SIG-M5 treated with dmso at 0.1 percent for 504 hours (cell line): ENCODE measurements around the gene ELAVL2.

ENCODE experiments used
- DNase-seq: peaks from one replicate; lab custom pipeline; 2025; ENCODE audit not compliant: unreplicated experiment; lab: John Stamatoyannopoulos, UW

The ELAVL2 gene

DNA sequence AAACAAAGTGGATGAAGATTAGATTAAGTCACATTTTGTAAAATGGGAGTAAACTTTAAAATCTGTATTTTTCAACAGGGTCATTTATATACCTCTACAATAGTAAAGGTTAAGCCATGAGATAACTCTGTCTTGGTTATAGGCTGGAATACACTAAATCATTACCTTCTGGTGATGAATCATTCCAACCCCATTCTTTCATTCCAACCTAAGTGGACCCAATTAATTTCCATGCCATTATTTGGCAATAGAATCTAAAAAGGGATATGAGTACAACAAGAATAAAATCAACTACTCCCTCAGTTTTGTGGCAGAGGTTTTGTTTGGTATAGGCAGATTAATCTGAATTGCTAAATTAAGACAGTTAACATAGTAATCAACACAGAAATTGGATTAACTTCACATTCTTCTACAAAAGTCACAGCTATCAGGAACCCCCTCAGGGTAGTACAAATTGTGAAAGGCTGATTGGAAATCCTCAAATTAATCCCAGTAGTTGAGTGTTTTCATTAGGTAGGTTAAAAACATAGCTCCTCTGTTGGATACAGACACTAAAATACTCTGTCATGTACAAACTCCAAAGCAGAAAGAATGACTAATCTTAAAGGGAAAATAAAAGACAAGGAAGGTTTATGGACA, 54.2 kb downstream of the ELAVL2 start:
- no peak for DNase-seq

DNA sequence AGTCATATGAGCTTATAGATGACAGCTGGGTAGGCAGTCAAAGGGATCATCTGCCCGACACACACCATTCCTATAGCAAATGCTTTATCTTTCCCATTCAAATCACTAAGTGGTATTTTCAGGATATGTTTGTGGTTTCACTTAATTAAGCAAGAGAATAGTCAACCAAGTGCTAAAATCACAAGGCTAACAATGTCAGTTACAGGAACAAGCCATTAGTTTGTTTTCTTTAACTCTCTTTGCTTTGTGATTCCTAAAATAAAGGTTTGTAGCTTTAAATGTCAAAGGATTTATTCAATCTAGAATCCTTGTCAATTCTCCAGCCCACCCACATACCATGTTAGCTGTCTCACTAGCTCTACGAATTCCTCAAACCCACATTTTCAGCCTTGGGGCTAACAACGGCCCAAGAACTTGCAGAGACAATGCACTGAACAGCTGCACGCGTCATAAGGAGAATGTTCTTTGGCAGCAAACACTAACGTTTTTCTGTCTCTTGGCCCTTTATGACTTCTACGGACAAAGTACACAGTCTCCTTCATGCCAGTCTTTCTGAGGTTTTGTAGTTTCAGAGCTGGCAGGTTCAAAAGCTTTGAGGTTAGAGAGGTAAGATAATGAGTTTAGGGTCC, 56.6 kb downstream of the ELAVL2 start:
- DNase-seq = no peak

DNA sequence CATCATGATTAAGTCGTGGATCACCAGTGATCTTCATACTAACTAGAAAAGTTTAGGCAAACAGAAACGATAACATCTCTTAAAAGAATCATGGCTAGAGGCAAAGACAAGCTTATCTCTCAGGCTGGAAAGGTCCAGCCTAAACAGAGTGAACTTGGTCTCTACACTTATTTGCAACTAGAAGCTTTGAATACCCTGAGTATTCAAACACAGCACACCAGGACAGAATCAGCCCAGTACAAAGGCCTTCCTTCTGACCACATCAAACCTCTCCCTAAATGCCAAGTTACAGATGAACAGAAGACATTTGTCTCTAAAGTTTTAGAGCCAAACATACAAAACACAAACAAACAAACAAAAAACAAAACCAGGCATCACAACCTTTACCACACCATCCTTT, 57.2 kb downstream of the ELAVL2 start:
- DNase-seq = no peak

DNA sequence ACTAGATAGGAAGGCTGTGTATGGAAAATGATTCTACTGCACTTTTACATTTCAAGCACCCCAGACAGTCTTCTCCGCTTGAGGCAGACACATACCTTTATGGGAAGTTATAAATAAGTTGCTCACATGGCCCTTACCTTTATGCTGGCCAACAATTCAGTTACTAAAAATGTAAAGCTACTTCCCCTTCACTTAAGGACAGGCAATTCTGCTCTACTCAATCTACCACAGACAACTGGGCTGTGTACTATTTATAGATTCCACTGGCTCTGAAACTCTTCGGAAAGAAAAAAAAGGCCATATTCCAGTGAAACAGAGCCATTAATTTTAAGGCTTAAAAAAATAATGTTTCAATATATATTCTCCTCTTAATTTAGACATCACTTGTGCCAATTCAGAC, 59.4 kb downstream of the ELAVL2 start:
- no peak for DNase-seq

DNA sequence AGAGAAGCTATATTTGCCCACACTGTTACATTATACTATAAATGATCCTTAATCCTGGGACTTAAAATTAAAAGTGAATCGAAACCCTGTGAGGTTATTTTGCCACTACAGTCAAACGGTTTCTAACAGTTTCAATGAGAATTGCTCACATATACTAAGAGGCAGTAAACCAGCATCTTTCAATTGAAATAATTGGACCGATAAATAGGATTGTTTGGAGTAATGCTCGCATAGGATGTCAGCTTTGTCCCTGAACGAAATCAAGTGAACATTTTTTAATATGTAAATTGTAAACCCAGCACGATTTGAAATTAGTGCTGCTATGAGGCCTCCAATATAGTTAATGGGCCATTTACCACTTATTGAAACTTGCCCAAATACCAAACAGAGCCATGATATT, 60.5 kb downstream of the ELAVL2 start:
- no peak for DNase-seq

DNA sequence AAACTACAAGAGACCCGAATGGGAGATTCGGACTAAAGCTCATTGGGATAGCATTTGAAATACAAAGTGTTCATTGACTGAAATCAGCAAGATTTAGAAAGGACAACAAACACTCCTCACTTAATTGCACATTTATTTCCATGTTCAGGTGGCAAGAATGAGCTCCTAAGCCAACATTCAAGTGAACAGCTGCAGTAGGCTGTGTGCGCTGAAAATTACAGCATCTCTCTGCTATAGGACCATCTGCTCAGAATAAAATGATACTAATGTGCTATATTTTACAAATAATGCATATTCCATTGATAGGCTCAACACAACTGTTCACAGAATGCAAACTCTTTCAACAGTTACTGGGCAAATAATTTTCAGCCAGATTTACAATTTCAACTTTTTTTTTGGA, 61.8 kb downstream of the ELAVL2 start:
- no peak for DNase-seq

DNA sequence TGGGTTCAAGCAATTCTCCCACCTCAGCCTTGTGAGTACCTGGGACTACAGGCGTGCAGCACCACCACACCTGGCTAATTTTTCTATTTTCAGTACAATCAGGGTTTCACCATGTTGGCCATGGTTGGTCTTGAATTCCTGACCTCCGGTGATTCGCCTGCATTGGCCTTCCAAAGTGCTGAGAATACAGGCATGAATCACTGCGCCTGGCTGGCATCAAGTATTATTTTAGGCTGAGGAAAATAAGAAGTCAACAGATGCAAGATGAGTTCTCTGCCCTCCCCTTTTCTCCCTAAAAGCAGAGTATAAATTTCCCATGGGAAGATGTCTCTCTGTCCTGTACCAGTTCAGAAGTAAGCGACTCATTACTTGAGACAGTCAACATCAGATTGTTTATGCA, 71.5 kb downstream of the ELAVL2 start:
- no peak for DNase-seq

DNA sequence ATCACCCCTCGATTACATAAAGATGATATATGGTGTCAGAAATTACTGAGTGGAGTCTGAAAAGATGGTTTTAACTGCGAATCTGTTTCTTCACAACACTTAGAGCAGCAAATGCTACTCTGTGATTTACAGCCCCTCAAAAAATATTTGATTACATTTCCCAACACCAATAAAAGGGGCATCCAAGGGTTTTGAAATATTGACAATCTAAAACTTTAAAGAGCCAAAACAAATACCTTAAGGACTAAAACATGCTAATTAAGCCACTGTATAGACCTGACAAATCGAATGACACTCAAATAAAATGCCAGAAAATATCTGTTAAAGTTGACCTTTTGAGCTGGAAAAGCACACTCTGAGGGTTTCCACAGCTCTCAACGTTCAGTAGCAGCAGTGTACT, 73.2 kb downstream of the ELAVL2 start:
- no peak for DNase-seq

DNA sequence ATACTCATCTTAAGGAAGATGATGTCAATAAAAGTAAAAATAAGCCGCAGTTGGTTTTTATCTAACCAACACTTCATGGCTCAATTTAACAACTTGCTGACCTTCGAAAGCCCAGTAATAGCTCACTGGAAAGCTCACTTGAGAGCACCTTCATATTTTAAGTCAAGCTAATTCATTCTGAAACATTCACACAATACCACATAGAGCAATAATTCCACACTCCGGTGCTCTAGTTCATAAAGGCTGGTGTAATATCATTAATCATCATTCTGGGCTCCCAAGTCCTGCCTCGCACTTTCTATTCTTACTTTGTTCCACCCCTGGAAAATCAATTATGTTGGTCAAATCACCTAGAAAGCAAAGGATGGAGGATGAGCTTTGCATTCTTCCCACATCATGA, 74.4 kb downstream of the ELAVL2 start:
- DNase-seq = no peak

DNA sequence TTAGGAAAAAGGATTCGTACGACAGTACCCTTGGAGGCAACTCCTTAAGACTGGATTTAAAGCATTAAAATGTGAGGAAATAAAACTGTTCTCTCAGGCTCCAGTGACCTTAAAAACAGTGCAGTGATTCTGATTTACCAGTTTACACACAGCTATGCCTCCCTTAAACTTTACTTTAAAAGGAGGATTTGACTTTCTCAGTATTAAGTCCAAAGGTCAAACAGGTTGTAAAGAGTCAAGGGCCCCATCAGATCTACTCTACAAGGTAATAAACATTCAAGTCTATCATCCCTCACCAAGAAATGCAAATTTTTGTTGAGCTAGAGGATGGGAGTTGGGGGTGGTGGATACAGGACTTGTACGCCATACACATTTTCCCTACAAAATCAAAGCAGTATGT, 75.2 kb downstream of the ELAVL2 start:
- no peak for DNase-seq

DNA sequence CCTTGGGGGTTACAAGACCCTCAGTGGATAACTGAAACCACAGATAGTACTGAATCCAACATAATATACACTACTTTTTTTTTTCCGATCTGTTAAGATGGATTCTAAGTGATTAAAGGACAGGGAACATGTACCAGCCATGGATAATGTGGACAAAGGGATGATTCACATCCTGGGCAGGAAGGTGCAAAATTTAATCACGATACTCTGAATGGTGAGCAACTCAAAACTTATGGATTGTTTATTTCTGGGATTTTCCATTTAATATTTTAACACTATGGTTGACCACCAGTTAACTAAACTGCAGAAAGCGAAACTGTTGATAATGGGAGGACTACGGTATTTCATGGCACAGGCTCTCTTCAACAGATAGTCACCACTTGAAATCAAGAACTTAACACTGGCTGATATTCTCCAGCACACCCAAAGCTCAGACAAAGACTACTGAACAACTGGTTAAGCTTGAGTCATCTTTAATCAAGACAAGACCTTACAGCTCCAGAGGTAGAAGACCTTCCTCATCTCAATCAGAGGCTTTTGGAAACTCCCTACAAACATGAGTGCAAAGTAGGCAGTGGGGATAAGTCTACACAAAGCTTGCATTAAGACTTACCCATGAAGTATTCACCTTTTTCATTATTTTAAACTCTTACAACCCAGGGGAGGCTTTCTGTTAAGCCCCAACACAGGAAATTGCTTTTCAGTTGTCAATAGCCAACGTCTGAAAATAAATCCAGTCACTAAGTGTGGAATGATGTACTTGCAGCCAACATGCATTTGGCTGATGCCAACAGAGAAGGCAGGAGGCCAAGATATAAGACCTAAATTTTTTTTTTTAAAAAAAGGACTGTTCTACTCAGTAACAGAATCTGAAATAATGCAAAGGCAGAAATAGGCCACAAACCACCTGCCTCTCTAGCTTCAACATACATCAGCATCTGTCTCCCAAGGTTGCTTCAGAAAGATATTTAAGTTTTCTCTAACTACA, 78.7 kb downstream of the ELAVL2 start:
- no peak for DNase-seq

DNA sequence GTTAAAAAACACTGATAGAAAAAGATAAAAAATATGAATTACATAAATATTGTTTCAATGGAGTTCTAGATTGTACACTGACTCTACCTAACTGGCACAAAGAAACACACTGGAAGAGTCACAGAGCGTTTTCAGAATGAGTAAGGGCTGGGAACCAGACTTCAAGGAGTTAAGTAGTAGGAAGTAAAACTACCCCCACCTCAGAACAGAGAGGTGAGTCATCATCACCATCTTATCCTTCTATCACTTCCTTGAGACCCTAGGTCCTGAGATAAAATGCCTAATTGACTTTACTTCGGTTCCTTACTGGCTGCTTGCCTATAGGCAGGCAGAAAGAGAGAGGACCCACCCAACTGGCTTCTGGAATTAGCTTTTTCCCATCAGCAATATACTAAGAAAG, 79.7 kb downstream of the ELAVL2 start:
- DNase-seq = no peak

DNA sequence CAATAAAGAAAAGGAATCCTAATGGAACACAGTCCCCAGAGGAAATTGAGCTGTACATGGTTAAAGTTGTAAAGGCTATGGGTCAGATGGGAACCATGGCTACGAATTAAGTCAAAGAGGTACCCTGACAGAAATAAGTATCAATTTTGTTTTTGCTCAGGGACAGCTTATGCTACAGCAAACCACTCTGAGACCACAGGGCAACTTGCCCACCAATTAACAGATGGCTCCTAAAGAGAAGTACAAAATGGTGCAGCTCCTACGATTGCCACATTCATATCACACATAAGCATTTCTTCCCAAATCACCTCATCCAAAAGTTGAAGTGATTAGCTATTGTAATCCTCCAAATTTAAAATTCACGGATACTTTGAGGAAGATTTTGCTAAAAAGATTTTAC, 83.0 kb downstream of the ELAVL2 start:
- DNase-seq = no peak

DNA sequence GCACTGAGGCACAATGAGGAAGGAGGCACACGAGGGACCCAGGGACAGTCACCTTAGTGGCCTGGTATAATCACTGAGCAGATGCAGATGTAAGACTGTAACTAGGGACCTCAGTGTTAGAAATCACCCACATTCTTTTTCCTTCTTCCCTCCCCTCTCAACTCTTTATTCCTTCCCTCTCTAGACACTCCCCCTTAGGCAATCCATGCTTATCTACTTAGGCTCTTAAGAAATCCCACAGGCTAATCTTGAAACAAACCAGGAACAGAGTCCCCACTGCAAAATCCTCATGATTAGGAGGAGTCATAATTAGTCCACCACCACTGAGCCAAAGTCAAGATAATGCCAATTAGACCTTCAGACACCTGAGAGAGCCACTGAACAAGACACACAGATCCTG, 84.7 kb downstream of the ELAVL2 start:
- DNase-seq = no peak

DNA sequence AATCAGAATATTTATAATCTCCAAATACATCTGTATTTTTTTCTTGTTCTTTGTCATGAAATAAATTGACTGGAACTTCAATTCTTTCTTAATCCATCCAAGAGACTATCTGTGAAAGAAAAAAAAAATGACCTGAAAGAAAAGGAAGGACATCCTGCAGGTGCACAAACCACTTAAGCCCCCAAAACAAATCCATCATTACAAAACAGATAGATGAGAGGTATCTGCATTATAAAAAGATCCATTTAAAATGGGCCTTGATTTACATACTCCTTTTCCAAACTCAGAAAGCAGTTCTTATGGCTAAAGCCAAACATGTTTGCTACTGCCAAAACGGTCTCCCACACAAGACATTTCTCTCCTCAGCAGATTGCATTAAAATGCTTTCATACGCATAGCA, 85.5 kb downstream of the ELAVL2 start:
- DNase-seq = no peak

DNA sequence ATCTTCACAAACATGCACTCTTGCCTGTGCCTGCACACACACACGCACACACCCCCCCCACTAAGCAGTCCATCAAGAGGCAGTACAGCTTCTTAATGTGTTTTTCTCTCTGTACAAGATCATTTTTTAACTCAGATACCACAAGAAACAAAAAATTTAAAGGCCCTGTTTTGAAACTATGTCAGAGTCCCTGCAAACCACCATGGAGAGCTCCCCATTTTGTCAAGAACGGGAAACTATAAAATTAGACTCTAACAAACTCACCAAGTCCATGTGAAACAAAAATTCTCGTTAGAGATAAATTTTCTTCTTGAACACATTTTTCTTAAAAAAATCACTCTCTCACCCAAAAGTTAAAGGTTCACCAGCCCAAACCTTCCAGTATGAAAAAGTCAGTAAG, 86.3 kb downstream of the ELAVL2 start:
- DNase-seq = no peak

DNA sequence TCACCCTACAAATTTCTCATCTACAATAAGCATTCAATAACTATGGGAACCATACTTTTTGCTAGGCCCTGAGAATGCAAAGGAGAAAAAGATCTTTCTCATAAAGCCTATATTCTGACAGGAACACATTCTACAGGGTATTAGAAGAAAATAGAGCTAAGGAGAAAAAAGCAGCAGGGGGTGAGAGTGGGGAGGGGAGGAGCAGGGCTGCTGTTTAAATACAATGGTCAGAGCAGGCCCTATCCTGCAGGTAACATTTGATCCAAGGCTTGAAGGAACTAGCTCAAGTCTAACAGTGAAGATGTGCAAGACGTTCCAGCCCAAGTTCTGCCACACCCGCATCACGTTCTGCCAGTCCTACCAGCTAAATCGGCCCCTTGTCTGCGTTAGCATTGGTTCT, 89.7 kb downstream of the ELAVL2 start:
- DNase-seq = no peak

DNA sequence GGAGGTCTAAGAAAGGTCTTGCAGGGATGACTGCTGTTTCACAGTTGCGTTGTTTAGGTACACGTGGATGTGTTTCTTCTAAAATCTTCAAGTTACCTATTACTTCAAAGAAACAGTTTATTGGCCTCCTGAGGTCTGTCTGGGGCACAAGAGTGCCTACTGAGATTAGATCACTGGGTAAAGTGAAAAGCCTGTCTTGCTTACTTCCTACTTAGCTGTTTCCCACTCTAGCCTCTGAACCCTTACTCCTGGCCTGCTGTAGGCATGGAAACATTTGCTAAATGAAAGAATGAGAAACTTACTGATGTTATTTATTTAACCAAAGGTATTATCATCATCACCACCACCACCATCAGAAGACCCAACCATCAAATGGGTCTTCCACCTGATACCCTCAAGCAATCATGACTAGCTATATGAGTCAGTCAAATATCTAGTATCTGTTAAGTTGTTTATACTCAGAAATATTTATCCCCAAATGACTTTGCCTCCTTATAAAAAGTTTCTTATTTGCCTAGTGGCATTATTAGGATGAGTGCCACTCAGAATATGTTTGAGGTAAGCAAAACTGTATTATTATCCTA, 92.5 kb downstream of the ELAVL2 start:
- no peak for DNase-seq

DNA sequence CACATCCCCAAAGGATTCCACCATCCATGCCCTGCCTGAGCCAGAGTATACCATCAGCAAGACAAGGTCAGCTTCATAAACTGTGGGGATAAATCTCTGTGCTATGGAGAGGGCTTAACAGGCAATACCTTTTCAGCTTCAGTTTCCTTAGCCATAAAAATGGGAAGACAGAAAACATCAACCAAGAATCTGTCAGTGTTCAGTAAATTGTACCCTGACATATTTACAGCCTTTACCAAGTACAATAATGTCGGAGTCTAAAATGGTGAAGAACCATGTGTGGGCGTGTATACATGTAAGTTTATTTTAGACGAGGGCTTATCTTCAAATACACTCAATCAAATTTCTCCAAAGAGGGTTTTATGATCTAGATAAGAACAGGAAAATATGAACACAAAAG, 94.7 kb downstream of the ELAVL2 start:
- DNase-seq = no peak

DNA sequence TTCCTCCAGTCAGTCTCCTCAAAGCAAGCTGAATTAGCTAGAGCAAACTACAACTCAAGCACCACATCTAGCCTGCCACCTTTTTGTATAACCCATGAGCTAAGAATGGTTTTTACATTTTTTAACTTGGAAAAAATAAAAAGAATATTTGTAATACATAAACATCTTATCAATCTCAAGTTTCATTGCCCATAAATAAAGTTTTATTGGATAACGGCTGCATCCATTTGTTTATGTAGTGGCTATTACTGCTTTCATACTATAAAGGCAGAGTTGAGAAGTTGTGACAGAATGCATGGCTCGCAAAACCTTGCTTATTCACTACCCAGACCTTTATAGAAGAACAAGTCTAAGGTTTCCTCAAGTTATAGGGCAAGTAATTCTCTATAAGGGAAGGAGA, 95.7 kb downstream of the ELAVL2 start:
- DNase-seq = no peak

DNA sequence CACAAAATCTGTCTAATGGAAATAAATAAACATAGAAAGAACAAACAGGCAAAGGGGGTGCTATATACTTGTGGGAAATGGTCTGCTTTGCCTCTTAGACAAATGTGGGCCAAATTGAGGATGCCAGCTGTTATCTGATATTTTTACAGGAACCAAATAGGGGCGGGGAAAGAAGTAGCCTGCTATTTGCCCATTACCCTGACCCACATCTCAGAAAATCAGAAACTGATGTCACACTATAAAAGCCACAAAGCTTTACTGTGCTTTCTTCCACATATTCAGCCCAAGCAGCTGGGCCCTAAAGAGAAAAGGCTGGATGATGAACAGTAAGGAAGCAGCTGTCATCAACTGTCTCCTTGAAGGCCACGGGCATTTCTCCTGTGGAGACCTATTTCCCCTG, 97.3 kb downstream of the ELAVL2 start:
- DNase-seq = no peak
